Transverse colon (tissue), 4 donors: Measurements from ENCODE around the gene ROCK1.

Experiments used
- CTCF ChIP-seq, 5 experiments: fragments of 200-600 bp in 3 of 5; fragments of 450-650 bp in 2 of 5; sonication (generic) in 3 of 5; IDR thresholded peaks; 1 replicate in 2 of 5; 2 replicates in 3 of 5; pipeline ENCODE4 v1.5.1; 2016 to 2017; ENCODE audit warnings: antibody characterized with exemption in 5 of 5, inconsistent platforms in 3 of 5, mild to moderate bottlenecking in 2 of 5, moderate library complexity in 1 of 5
- EP300 ChIP-seq: sonication (generic); formaldehyde crosslinking; IDR thresholded peaks from one replicate; pipeline ENCODE4 v1.6.1; 2017; ENCODE audit warnings: antibody characterized with exemption, low read depth
- POLR2A ChIP-seq: fragments of 450-650 bp; IDR thresholded peaks from one replicate; pipeline ENCODE4 v1.6.1; 2016; ENCODE audit warnings: antibody characterized with exemption, mild to moderate bottlenecking, moderate library complexity
- POLR2AphosphoS5 ChIP-seq, 3 donors: sonication (generic); formaldehyde crosslinking; IDR thresholded peaks; one replicate each; pipeline ENCODE4 v1.6.1; 2016; ENCODE audit warnings: antibody characterized with exemption in 3 of 3

- TF ChIP-seq CTCF (IDR thresholded peaks at IDR 0.05) (no peak), POLR2A (no peak), POLR2AphosphoS5 (IDR thresholded peaks at IDR 0.05) (no peak), EP300 (no peak)
Observed at GRCh38 chr18:21099442-21099841, 12.2 kb downstream of the ROCK1 start.
